Right cardiac atrium (tissue), 5 donors: ENCODE data around the gene MYH10. TPM values are rescaled to one million over a fixed set of nuclear protein-coding genes. Genes with fewer than 3 reads are reported as not detected.

Experiments
- ATAC-seq, 2 donors: fragments of 200-7000 bp; cut with Tn5 transposase; one replicate each; pipeline versions ENCODE4 v1.8.0 to v1.9.1; 2020; ENCODE audit warnings: moderate library complexity in 2 of 2, mild to moderate bottlenecking in 1 of 2
- DNase-seq, 3 donors: peaks; one replicate each; pipeline ENCODE4 v3.0.0-alpha.2; 2020
- H3K27ac ChIP-seq: one replicate; pipeline ENCODE4 v1.5.1; 2013; ENCODE audit warnings: mild to moderate bottlenecking, low read length, control low read depth, moderate library complexity
- H3K27me3 ChIP-seq: one replicate; pipeline ENCODE4 v1.6.1; 2013; ENCODE audit not compliant: control insufficient read depth, insufficient read depth
- H3K4me1 ChIP-seq: one replicate; pipeline ENCODE4 v1.6.1; 2013; ENCODE audit warnings: low read length; ENCODE audit not compliant: control insufficient read depth, insufficient read depth
- H3K4me3 ChIP-seq: one replicate; pipeline ENCODE4 v1.5.1; 2013; ENCODE audit warnings: low read length, control low read depth
- H3K9me3 ChIP-seq: one replicate; pipeline ENCODE4 v1.6.1; 2013; ENCODE audit warnings: low read length; ENCODE audit not compliant: control insufficient read depth
- WGBS: extraction: QIAGEN DNeasy Blood & Tissue Kit; methylation state at CpG from one replicate; pipeline ENCODE4 v1.1.7; 2013; 5-methylcytosine and 5-hydroxymethylcytosine counted together
- intact Hi-C, 4 donors: fragments of 100-400 bp; cut with DNase I; formaldehyde crosslinking; loops; one replicate each; pipeline versions ENCODE4 v1.11.0 to v1.14.0; 2022 to 2023
- polyA plus RNA-seq: library from polyadenylated mRNA; stranded (reverse); fragments of 200-250 nt; gene quantifications from one replicate; pipeline ENCODE4 v1.2.3, GENCODE V29; 2013
- total RNA-seq, 4 donors: library from RNA; stranded (reverse); fragmentation: NEBNext Ultra II Directional; extraction: Animal tissue kit (Norgen Biotek cat#: 25700); gene quantifications; one replicate each; pipeline ENCODE4 v1.2.1, GENCODE V29; 2021
- donor health status: healthy with polysubstance abuse.
- donor health status: DM: no; HTN: yes; CAD: no.
- donor health status: DM: no; HTN: no; CAD: no.
- donor health status: DM: no; HTN: yes; CAD: no; lungs with severe emphysema.
- donor health status: DM: yes; HTN: yes; CAD: no.

The MYH10 gene
- total and polyA plus RNA-seq, 5 donors, result 21.8 to 75.2 (median 58.4) TPM

- H3K27ac ChIP-seq, result no peak overlapping the region
- DNase-seq (no peak), ATAC-seq (peak in 1 of 2 donors; percentile 59)
- WGBS, result 81% methylated on average over 11 of the region's 11 CpGs
- intact Hi-C loops, result no loop called here
- no peaks in the 10 kb centered on the region for H3K4me1 ChIP-seq
- no peak overlapping the region for H3K4me3 ChIP-seq
- H3K9me3 ChIP-seq, result no peaks in the 10 kb centered on the region
- no peaks in the 10 kb centered on the region for H3K27me3 ChIP-seq
These were observed 115.7 kb downstream of the MYH10 start for GRCh38 chr17:8514801-8515200.

GRCh38 chr17:8506145-8506544 is 124.4 kb downstream of the MYH10 start:
- H3K4me1 ChIP-seq, result peaks cover 5% of the 10 kb centered on the region
- H3K27ac ChIP-seq, result no peak overlapping the region
- peak in 1 of 3 donors; percentile 60 for DNase-seq
- intact Hi-C loops, result no loop called here
- no peak for ATAC-seq
- no peaks in the 10 kb centered on the region for H3K27me3 ChIP-seq
- no peaks in the 10 kb centered on the region for H3K9me3 ChIP-seq
- WGBS, result 72% methylated on average over 14 of the region's 14 CpGs
- no peak overlapping the region for H3K4me3 ChIP-seq

GRCh38 chr17:8504460-8505207 is 125.9 kb downstream of the MYH10 start:
- no peak for DNase-seq
- ATAC-seq, result no peak
- Histone ChIP-seq H3K9me3 (no peaks in the 10 kb centered on the region), H3K4me3 (no peak overlapping the region), H3K27ac (no peak overlapping the region), H3K4me1 (peaks cover 5% of the 10 kb centered on the region), H3K27me3 (no peaks in the 10 kb centered on the region)
- 93% methylated on average over 18 of the region's 18 CpGs for WGBS
- intact Hi-C loops, result no loop called here

- no peaks in the 10 kb centered on the region for H3K9me3 ChIP-seq
- H3K27me3 ChIP-seq, result no peaks in the 10 kb centered on the region
- peak overlapping the region; percentile 12 for H3K27ac ChIP-seq
- ATAC-seq (peak; percentile 34 to 42), DNase-seq (peak in 1 of 3 donors; percentile 50)
- intact Hi-C loops, result no loop called here
- no peak overlapping the region for H3K4me3 ChIP-seq
- peaks cover 5% of the 10 kb centered on the region for H3K4me1 ChIP-seq
- 74% methylated on average over 9 of the region's 9 CpGs for WGBS
These were observed 126.7 kb downstream of the MYH10 start for GRCh38 chr17:8503807-8504206.

GRCh38 chr17:8503368-8503767 is 127.2 kb downstream of the MYH10 start:
- H3K9me3 ChIP-seq, result no peaks in the 10 kb centered on the region
- no peaks in the 10 kb centered on the region for H3K27me3 ChIP-seq
- peak; percentile 62 to 89 for ATAC-seq
- intact Hi-C loops, result no loop called here
- WGBS, result 43% methylated on average over 6 of the region's 6 CpGs
- H3K4me1 ChIP-seq, result peaks cover 5% of the 10 kb centered on the region
- DNase-seq, result peak in 2 of 3 donors; percentile 66 to 70
- H3K4me3 ChIP-seq, result no peak overlapping the region
- peak overlapping the region; percentile 12 for H3K27ac ChIP-seq

GRCh38 chr17:8502126-8502525 is 128.4 kb downstream of the MYH10 start:
- ATAC-seq (peak; percentile 31 to 33), DNase-seq (no peak)
- Histone ChIP-seq H3K27me3 (no peaks in the 10 kb centered on the region), H3K4me3 (no peak overlapping the region), H3K27ac (no peak overlapping the region), H3K4me1 (peaks cover 5% of the 10 kb centered on the region), H3K9me3 (no peaks in the 10 kb centered on the region)
- 50% methylated on average over 6 of the region's 6 CpGs for WGBS
- intact Hi-C loops, result no loop called here

GRCh38 chr17:8500609-8501008 is 129.9 kb downstream of the MYH10 start:
- no peaks in the 10 kb centered on the region for H3K27me3 ChIP-seq
- WGBS, result 84% methylated on average over 8 of the region's 8 CpGs
- H3K9me3 ChIP-seq, result no peaks in the 10 kb centered on the region
- peaks cover 5% of the 10 kb centered on the region for H3K4me1 ChIP-seq
- H3K27ac ChIP-seq, result no peak overlapping the region
- ATAC-seq (no peak), DNase-seq (no peak)
- H3K4me3 ChIP-seq, result no peak overlapping the region
- intact Hi-C loops, result no loop called here

- no peak for ATAC-seq
- DNase-seq, result no peak
- WGBS, result 69% methylated on average over 5 of the region's 5 CpGs
- H3K4me3 ChIP-seq, result no peak overlapping the region
- intact Hi-C loops, result no loop called here
- no peaks in the 10 kb centered on the region for H3K27me3 ChIP-seq
- H3K4me1 ChIP-seq, result peaks cover 5% of the 10 kb centered on the region
- H3K27ac ChIP-seq, result no peak overlapping the region
- H3K9me3 ChIP-seq, result no peaks in the 10 kb centered on the region
These were observed 130.9 kb downstream of the MYH10 start for GRCh38 chr17:8499614-8500013.

- Histone ChIP-seq H3K9me3 (no peaks in the 10 kb centered on the region), H3K27me3 (no peaks in the 10 kb centered on the region), H3K27ac (no peak overlapping the region), H3K4me1 (peaks cover 5% of the 10 kb centered on the region), H3K4me3 (no peak overlapping the region)
- WGBS, result 93% methylated on average over 9 of the region's 9 CpGs
- no peak for DNase-seq
- no peak for ATAC-seq
- intact Hi-C loops, result no loop called here
These were observed 131.4 kb downstream of the MYH10 start for GRCh38 chr17:8499171-8499570.

- H3K4me1 ChIP-seq, result no peaks in the 10 kb centered on the region
- H3K27ac ChIP-seq, result no peak overlapping the region
- WGBS, result 87% methylated on average over 13 of the region's 13 CpGs
- no peak for DNase-seq
- H3K27me3 ChIP-seq, result no peaks in the 10 kb centered on the region
- H3K9me3 ChIP-seq, result no peaks in the 10 kb centered on the region
- H3K4me3 ChIP-seq, result no peak overlapping the region
- no peak for ATAC-seq
- intact Hi-C loops, result no loop called here
These were observed 134.4 kb downstream of the MYH10 start for GRCh38 chr17:8496081-8496480.

- intact Hi-C loops, result no loop called here
- no peak overlapping the region for H3K4me3 ChIP-seq
- H3K4me1 ChIP-seq, result no peaks in the 10 kb centered on the region
- DNase-seq (no peak), ATAC-seq (no peak)
- H3K27me3 ChIP-seq, result no peaks in the 10 kb centered on the region
- WGBS, result 81% methylated on average over 8 of the region's 8 CpGs
- H3K27ac ChIP-seq, result no peak overlapping the region
- H3K9me3 ChIP-seq, result no peaks in the 10 kb centered on the region
These were observed 135.9 kb downstream of the MYH10 start for GRCh38 chr17:8494506-8495111.
